Subcutaneous abdominal adipose tissue (tissue), 5 donors: ENCODE measurements around the gene SARDH.

Source experiments
- H3K27ac ChIP-seq: one replicate; pipeline ENCODE4 v1.7.0; 2013; ENCODE audit warnings: low read depth, mild to moderate bottlenecking, inconsistent platforms, low read length, moderate library complexity
- H3K27me3 ChIP-seq, 5 donors: one replicate each; pipeline ENCODE4 v1.7.0; 2013; ENCODE audit warnings: low read length in 5 of 5, inconsistent platforms in 1 of 5; ENCODE audit not compliant: control insufficient read depth in 5 of 5, insufficient read depth in 4 of 5
- H3K36me3 ChIP-seq, 5 donors: one replicate each; pipeline ENCODE4 v1.7.0; 2013; ENCODE audit warnings: low read length in 5 of 5; ENCODE audit not compliant: control insufficient read depth in 5 of 5, insufficient read depth in 5 of 5
- H3K4me1 ChIP-seq, 5 donors: one replicate each; pipeline ENCODE4 v1.7.0; 2013; ENCODE audit warnings: low read length in 5 of 5, mild to moderate bottlenecking in 3 of 5, moderate library complexity in 1 of 5; ENCODE audit not compliant: control insufficient read depth in 5 of 5, insufficient read depth in 5 of 5
- H3K4me3 ChIP-seq, 5 donors: one replicate each; pipeline ENCODE4 v1.7.0; 2013; ENCODE audit warnings: low read length in 5 of 5, low read depth in 1 of 5
- H3K9ac ChIP-seq, 5 donors: one replicate each; pipeline ENCODE4 v1.7.0; 2013; ENCODE audit warnings: low read length in 5 of 5, mild to moderate bottlenecking in 4 of 5, moderate library complexity in 3 of 5
- H3K9me3 ChIP-seq, 5 donors: one replicate each; pipeline ENCODE4 v1.7.0; 2013; ENCODE audit warnings: low read length in 5 of 5; ENCODE audit not compliant: control insufficient read depth in 5 of 5
- donor health status: healthy.
- donor health status: healthy.
- donor health status: healthy.
- donor health status: healthy.
- donor health status: healthy.

Gene SARDH

GRCh38 chr9:133661846-133662540 is 76.2 kb downstream of the SARDH start:
- Histone ChIP-seq H3K4me1 (peaks cover 0 to 20% (median 13%) of the 10 kb centered on the region in 5 donors), H3K36me3 (no peaks in the 10 kb centered on the region), H3K4me3 (no peak overlapping the region), H3K27ac (no peak overlapping the region), H3K27me3 (peaks cover 25 to 46% (median 44%) of the 10 kb centered on the region in 5 donors), H3K9ac (no peak overlapping the region), H3K9me3 (no peaks in the 10 kb centered on the region)

GRCh38 chr9:133659516-133659915 is 78.6 kb downstream of the SARDH start:
- Histone ChIP-seq H3K27me3 (peaks cover 41 to 69% (median 64%) of the 10 kb centered on the region in 5 donors), H3K4me3 (no peak overlapping the region), H3K9me3 (no peaks in the 10 kb centered on the region), H3K9ac (no peak overlapping the region), H3K4me1 (peaks cover 0 to 20% (median 13%) of the 10 kb centered on the region in 5 donors), H3K27ac (no peak overlapping the region), H3K36me3 (no peaks in the 10 kb centered on the region)

DNA sequence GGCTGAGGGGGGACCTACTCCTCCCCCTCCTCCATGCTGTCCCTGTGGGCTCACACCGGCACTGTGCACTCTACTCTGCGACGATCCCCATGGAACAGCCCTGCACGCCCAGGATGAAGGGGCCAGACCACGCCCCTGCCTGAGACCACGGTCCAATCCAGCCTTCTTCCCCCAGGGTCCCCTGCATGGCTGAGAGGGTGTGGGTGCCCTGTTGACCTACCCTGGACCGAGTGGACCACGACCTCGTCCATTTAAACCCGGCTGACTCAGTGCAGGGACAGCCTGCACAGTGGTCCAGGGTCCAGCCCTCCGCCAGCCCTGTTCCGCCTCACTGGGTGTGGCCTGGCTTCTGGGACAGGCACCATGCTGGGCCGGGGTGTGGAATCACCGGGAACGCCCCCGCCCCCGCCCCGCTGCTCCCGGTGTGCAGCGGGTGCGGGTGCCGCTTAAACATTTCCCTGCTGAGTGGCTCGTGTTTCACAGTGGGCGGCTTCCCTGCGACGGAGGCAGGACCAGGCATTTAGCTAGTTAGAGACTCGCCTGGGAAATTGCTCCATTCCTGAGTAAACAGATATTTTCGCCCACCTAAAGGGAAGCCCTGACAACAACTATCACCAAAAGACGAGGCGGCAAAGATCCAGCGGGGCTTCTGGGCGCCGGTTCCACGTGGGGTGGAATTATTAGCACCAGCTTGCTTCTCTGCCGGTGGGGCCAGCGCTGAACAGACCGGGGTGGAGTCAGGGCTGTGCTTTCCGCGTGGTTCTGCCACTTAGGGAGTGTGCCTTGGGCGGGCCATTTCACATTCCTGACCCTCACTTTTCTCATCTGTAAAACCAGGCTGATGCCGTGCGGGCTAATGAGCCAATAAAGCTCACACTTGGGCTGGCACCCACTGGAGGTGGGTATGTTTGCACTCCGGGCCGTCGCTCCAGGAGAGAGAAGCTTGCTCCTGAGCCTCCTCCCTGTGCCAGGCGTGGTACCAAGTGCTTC is 79.4 kb downstream of the SARDH start:
- Histone ChIP-seq H3K9ac (peak overlapping the region in 1 of 5 donors; percentile 23), H3K4me3 (peak overlapping the region in 2 of 5 donors; percentile 21 to 45), H3K27ac (no peak overlapping the region), H3K27me3 (peaks cover 41 to 71% (median 67%) of the 10 kb centered on the region in 5 donors), H3K9me3 (no peaks in the 10 kb centered on the region), H3K36me3 (no peaks in the 10 kb centered on the region), H3K4me1 (peaks cover 0 to 20% (median 13%) of the 10 kb centered on the region in 5 donors)

DNA sequence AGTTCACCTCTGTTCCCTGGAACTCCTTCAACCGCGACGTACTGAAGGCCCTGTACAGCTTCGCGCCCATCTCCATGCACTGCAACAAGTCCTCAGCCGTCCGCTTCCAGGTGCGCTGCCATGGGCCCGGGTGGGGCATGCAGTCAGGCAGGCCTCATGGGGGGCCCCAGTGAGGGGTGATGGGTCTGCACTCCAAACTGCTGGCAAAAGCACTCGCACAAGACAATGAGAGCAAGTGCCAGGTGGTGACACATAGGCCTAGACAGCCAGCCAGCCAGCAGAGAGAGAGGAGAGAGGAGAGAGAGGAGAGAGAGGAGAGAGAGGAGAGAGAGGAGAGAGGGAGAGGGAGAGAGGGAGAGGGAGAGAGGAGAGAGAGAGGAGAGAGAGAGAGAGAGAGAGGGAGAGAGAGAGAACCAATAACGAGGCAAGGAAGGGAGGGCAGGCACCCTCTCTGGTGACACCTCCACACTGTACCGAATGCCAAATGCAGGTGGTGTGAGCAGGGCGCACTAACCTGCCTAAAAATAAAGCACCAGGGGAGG is 81.0 kb downstream of the SARDH start:
- no peak overlapping the region for H3K27ac ChIP-seq
- no peak overlapping the region for H3K4me3 ChIP-seq
- peaks cover 0 to 20% (median 13%) of the 10 kb centered on the region in 5 donors for H3K4me1 ChIP-seq
- H3K9me3 ChIP-seq: no peaks in the 10 kb centered on the region
- no peak overlapping the region for H3K9ac ChIP-seq
- H3K36me3 ChIP-seq: no peaks in the 10 kb centered on the region
- H3K27me3 ChIP-seq: peaks cover 46 to 77% (median 72%) of the 10 kb centered on the region in 5 donors

- H3K27ac ChIP-seq: no peak overlapping the region
- H3K27me3 ChIP-seq: peaks cover 46 to 79% (median 73%) of the 10 kb centered on the region in 5 donors
- H3K4me1 ChIP-seq: peaks cover 0 to 20% (median 13%) of the 10 kb centered on the region in 5 donors
- no peak overlapping the region for H3K4me3 ChIP-seq
- no peaks in the 10 kb centered on the region for H3K36me3 ChIP-seq
- no peaks in the 10 kb centered on the region for H3K9me3 ChIP-seq
- no peak overlapping the region for H3K9ac ChIP-seq
Measured at GRCh38 chr9:133656211-133657119, 81.7 kb downstream of the SARDH start.

- no peak overlapping the region for H3K9ac ChIP-seq
- no peak overlapping the region for H3K27ac ChIP-seq
- H3K36me3 ChIP-seq: no peaks in the 10 kb centered on the region
- H3K9me3 ChIP-seq: no peaks in the 10 kb centered on the region
- no peak overlapping the region for H3K4me3 ChIP-seq
- H3K27me3 ChIP-seq: peaks cover 46 to 84% (median 77%) of the 10 kb centered on the region in 5 donors
- peaks cover 0 to 20% (median 13%) of the 10 kb centered on the region in 5 donors for H3K4me1 ChIP-seq
Measured at GRCh38 chr9:133655701-133656100, 82.5 kb downstream of the SARDH start.

DNA sequence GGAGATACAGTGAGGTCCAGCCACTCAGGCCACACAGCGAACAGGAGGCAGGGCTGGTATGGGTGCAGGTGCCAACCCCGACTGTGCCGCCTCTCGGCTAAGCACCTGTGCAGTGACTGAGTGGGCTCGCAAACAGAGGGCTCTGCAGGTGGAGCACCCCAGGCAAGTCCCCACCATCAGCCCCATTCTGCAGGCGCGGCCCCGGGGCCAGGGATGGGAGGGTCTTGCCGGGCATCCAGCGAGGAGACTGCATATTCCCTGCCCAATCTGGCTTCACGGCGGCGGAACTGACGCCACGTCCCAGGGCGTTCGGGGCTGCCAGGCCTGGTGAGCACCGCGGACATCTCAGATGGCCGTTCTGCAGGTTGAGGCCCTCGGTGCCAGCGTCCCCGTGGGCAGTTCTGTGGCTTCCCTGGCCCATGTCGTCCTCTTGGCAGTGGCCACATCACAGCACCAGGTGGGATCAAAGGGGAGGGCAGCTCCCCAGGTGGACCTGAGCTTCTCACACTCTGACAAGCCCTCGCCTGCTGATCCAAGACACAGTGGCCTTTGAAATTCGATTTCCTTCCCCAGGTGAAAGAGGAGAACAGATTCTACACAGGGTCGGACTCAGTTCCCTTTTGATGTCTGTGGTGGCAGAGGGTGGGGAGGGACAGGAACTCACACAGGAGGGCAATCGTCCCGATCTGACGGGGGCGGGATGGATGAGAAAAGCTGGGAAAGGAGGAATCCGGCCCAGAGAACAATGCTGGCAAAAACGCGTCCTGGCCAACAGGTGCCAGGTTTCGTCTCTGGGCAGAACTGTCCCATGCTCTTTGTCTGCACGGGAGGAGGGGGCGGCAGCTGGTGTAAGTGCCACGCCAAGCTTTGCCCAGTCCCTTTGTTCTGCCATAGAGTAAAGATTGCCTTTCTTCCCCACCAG is 83.2 kb downstream of the SARDH start:
- Histone ChIP-seq H3K9ac (no peak overlapping the region), H3K4me3 (no peak overlapping the region), H3K27me3 (peaks cover 46 to 78% (median 71%) of the 10 kb centered on the region in 5 donors)

GRCh38 chr9:133653638-133654037 is 84.5 kb downstream of the SARDH start:
- no peak overlapping the region for H3K9ac ChIP-seq
- peaks cover 36 to 71% (median 62%) of the 10 kb centered on the region in 5 donors for H3K27me3 ChIP-seq
- H3K4me1 ChIP-seq: peaks cover 0 to 13% (median 6%) of the 10 kb centered on the region in 5 donors
- H3K4me3 ChIP-seq: no peak overlapping the region
- H3K27ac ChIP-seq: no peak overlapping the region
- H3K9me3 ChIP-seq: no peaks in the 10 kb centered on the region
- no peaks in the 10 kb centered on the region for H3K36me3 ChIP-seq

More for the DNA sequence above, 83.2 kb downstream of the SARDH start:
- Histone ChIP-seq H3K27ac (no peak overlapping the region), H3K36me3 (no peaks in the 10 kb centered on the region), H3K9me3 (no peaks in the 10 kb centered on the region), H3K4me1 (peaks cover 0 to 20% (median 13%) of the 10 kb centered on the region in 5 donors)
